Smooth muscle cell (in vitro differentiated cells): ENCODE data around the gene TMCC1. TPM values are rescaled to one million over a fixed set of nuclear protein-coding genes. Genes with fewer than 3 reads are reported as not detected.

Experiments
- DNase-seq: peaks from one replicate; lab custom pipeline; 2025; ENCODE audit not compliant: unreplicated experiment; lab: John Stamatoyannopoulos, UW
- H2AFZ ChIP-seq: fragments of 200-600 bp; sonication (generic); 2 replicates; pipeline ENCODE4 v1.6.0; 2016; ENCODE audit warnings: antibody characterized with exemption, low read depth, mild to moderate bottlenecking
- H3F3A ChIP-seq: fragments of 200-600 bp; sonication (generic); 2 replicates; pipeline ENCODE4 v1.6.0; 2017; ENCODE audit warnings: antibody characterized with exemption, low read depth
- H3K27ac ChIP-seq: fragments of 200-600 bp; sonication (generic); 2 replicates; pipeline ENCODE4 v1.5.1; 2016; ENCODE audit warnings: low read depth, mild to moderate bottlenecking
- H3K27me3 ChIP-seq: fragments of 200-600 bp; sonication (generic); 2 replicates; pipeline ENCODE4 v1.6.1; 2016; ENCODE audit warnings: low read depth, mild to moderate bottlenecking
- H3K36me3 ChIP-seq: fragments of 200-600 bp; sonication (generic); 2 replicates; pipeline ENCODE4 v1.5.1; 2016; ENCODE audit warnings: low read depth
- H3K4me1 ChIP-seq: fragments of 200-600 bp; sonication (generic); 2 replicates; pipeline ENCODE4 v1.5.1; 2016; ENCODE audit warnings: low read depth
- H3K4me2 ChIP-seq: fragments of 200-600 bp; sonication (generic); 2 replicates; pipeline ENCODE4 v1.6.0; 2016; ENCODE audit warnings: mild to moderate bottlenecking
- H3K4me3 ChIP-seq: fragments of 200-600 bp; sonication (generic); 2 replicates; pipeline ENCODE4 v1.5.1; 2016; ENCODE audit warnings: mild to moderate bottlenecking
- H3K79me2 ChIP-seq: fragments of 200-600 bp; sonication (generic); 2 replicates; pipeline ENCODE4 v1.6.0; 2016; ENCODE audit warnings: low read depth, mild to moderate bottlenecking
- H3K9ac ChIP-seq: fragments of 200-600 bp; sonication (generic); 2 replicates; pipeline ENCODE4 v1.6.0; 2016; ENCODE audit warnings: low read depth
- H3K9me3 ChIP-seq: fragments of 200-600 bp; sonication (generic); replicated peaks from 2 replicates; pipeline ENCODE4 v1.5.1; 2016; ENCODE audit warnings: low read depth
- H4K20me1 ChIP-seq: fragments of 200-600 bp; sonication (generic); 2 replicates; pipeline ENCODE4 v1.6.0; 2016; ENCODE audit warnings: low read depth
- CTCF ChIP-seq: fragments of 200-600 bp; sonication (generic); IDR thresholded peaks from 2 replicates; pipeline ENCODE4 v1.5.1; 2017; ENCODE audit warnings: borderline replicate concordance, mild to moderate bottlenecking, antibody characterized with exemption; ENCODE audit not compliant: insufficient read depth, poor library complexity, severe bottlenecking
- WGBS: methylation state at CpG from one replicate; pipeline ENCODE4 v1.1.7; 2016; ENCODE audit warnings: low lambda C conversion rate; 5-methylcytosine and 5-hydroxymethylcytosine counted together
- polyA plus RNA-seq: library from polyadenylated mRNA; unstranded; fragments of >200 nt; fragmentation: Nextera tagmentation; extraction: Ambion mirVana; gene quantifications from 2 replicates; pipeline ENCODE4 v1.2.1, GENCODE V29; 2016
- total RNA-seq: library from RNA; depleted of rRNA; stranded (reverse); fragments of >200 nt; gene quantifications from 2 replicates; pipeline ENCODE4 v1.2.3, GENCODE V29; 2014

TMCC1 gene
- total and polyA plus RNA-seq, 2 experiments from 2014 or later = 5.3 to 17.8 TPM

- peak overlapping the region; percentile 70 for H3K4me2 ChIP-seq
- H3K27me3 ChIP-seq = no peaks in the 10 kb centered on the region
- H3K36me3 ChIP-seq = no peaks in the 10 kb centered on the region
- H3K79me2 ChIP-seq = no peaks in the 10 kb centered on the region
- H3K9ac ChIP-seq = no peak overlapping the region
- no peaks in the 10 kb centered on the region for H3F3A ChIP-seq
- no peaks in the 10 kb centered on the region for H3K9me3 ChIP-seq
- no peak for DNase-seq
- peak; percentile 98 for TF ChIP-seq CTCF
- 36% methylated on average over 20 of the region's 20 CpGs for WGBS
- H4K20me1 ChIP-seq = no peaks in the 10 kb centered on the region
- peaks cover 5% of the 10 kb centered on the region for H3K4me1 ChIP-seq
- H3K27ac ChIP-seq = no peak overlapping the region
- H2AFZ ChIP-seq = no peak overlapping the region
- no peak overlapping the region for H3K4me3 ChIP-seq
Measured at GRCh38 chr3:129934234-129935123, 41.0 kb upstream of the TMCC1 start.

GRCh38 chr3:129933471-129933870 is 40.0 kb upstream of the TMCC1 start:
- Histone ChIP-seq H3K9me3 (no peaks in the 10 kb centered on the region), H4K20me1 (no peaks in the 10 kb centered on the region), H2AFZ (no peak overlapping the region)

DNA sequence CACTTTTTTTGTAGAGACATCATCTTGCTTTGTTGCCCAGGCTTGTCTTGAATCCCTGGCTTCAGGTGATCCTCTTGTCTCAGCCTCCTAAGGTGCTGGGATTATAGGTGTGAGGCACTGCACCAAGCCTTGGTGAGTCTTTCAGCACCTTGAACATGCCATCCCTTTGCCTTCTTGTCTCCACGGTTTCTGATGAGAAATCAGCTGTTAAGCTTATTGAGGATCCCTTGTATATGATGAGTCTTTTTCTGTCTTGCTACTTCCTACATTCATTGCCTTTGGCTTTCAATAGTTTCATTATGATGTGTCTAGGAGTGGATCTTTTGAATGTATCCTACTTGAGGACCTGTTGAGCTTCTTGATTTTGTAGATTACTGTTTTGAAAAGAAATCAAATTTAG is 35.9 kb upstream of the TMCC1 start:
- TF ChIP-seq CTCF = no peak
- no peaks in the 10 kb centered on the region for H3K9me3 ChIP-seq
- no peaks in the 10 kb centered on the region for H3K27me3 ChIP-seq
- H3K4me1 ChIP-seq = no peaks in the 10 kb centered on the region
- no peaks in the 10 kb centered on the region for H3F3A ChIP-seq
- no peak overlapping the region for H3K4me3 ChIP-seq
- no peaks in the 10 kb centered on the region for H4K20me1 ChIP-seq
- DNase-seq = no peak
- 86% methylated on average over 1 of the region's 1 CpG for WGBS
- no peak overlapping the region for H3K27ac ChIP-seq
- H3K4me2 ChIP-seq = no peak overlapping the region
- no peaks in the 10 kb centered on the region for H3K36me3 ChIP-seq
- H3K79me2 ChIP-seq = no peaks in the 10 kb centered on the region
- H3K9ac ChIP-seq = no peak overlapping the region
- no peak overlapping the region for H2AFZ ChIP-seq

More at GRCh38 chr3:129933471-129933870, 40.0 kb upstream of the TMCC1 start:
- Histone ChIP-seq H3K27ac (no peak overlapping the region), H3K9ac (no peak overlapping the region), H3K4me2 (no peak overlapping the region), H3K4me3 (no peak overlapping the region), H3F3A (no peaks in the 10 kb centered on the region), H3K79me2 (no peaks in the 10 kb centered on the region), H3K4me1 (peaks cover 5% of the 10 kb centered on the region), H3K36me3 (no peaks in the 10 kb centered on the region), H3K27me3 (no peaks in the 10 kb centered on the region)
- DNase-seq = no peak
- 92% methylated on average over 4 of the region's 4 CpGs for WGBS
- TF ChIP-seq CTCF = no peak
